Karpas-422 (cell line): Measurements from ENCODE around the gene EXOSC2. TPM values are rescaled to one million over a fixed set of nuclear protein-coding genes. Genes with fewer than 3 reads are reported as not detected.
"Not testable (repeated sequence)": the region's sequence is repeated elsewhere in the genome, so short reads cannot be mapped to it uniquely, and the experiment has no call there.

Source experiments
- DNase-seq: peaks from one replicate; pipeline ENCODE4 v3.0.0-alpha.2; 2015
- H2AFZ ChIP-seq: fragments of 200-600 bp; sonication (generic); 2 replicates; pipeline ENCODE4 v1.6.1; 2014; ENCODE audit warnings: antibody characterized with exemption, low read length, mixed read lengths
- H3K27ac ChIP-seq: fragments of 200-600 bp; sonication (generic); 2 replicates; pipeline ENCODE4 v1.5.1; 2014; ENCODE audit warnings: mild to moderate bottlenecking, low read length, moderate library complexity
- H3K27me3 ChIP-seq: fragments of 200-600 bp; sonication (generic); 2 replicates; pipeline ENCODE4 v1.6.1; 2014; ENCODE audit warnings: low read length, mixed read lengths
- H3K36me3 ChIP-seq: fragments of 200-600 bp; sonication (generic); 2 replicates; pipeline ENCODE4 v1.6.1; 2014; ENCODE audit warnings: low read length, mixed read lengths; ENCODE audit not compliant: insufficient read depth
- H3K4me1 ChIP-seq: fragments of 200-600 bp; sonication (generic); 2 replicates; pipeline ENCODE4 v1.6.1; 2014; ENCODE audit warnings: mild to moderate bottlenecking, low read length, mixed read lengths
- H3K4me2 ChIP-seq: fragments of 200-600 bp; sonication (generic); 2 replicates; pipeline ENCODE4 v1.6.1; 2014; ENCODE audit warnings: low read length, low read depth, mild to moderate bottlenecking; ENCODE audit not compliant: poor library complexity, severe bottlenecking
- H3K4me3 ChIP-seq: fragments of 200-600 bp; sonication (generic); 2 replicates; pipeline ENCODE4 v1.5.1; 2014; ENCODE audit warnings: mild to moderate bottlenecking, antibody characterized with exemption, low read length, mixed read lengths
- H3K79me2 ChIP-seq: fragments of 200-600 bp; sonication (generic); 2 replicates; pipeline ENCODE4 v1.6.1; 2014; ENCODE audit warnings: mild to moderate bottlenecking, low read length, mixed read lengths
- H3K9ac ChIP-seq: fragments of 200-600 bp; sonication (generic); 2 replicates; pipeline ENCODE4 v1.6.0; 2014; ENCODE audit warnings: low read length
- H3K9me2 ChIP-seq: fragments of 200-600 bp; sonication (generic), shearing (Covaris generic); replicated peaks from 2 replicates; pipeline ENCODE4 v1.6.0; 2014; ENCODE audit warnings: mild to moderate bottlenecking, low read length, moderate library complexity; ENCODE audit not compliant: insufficient read depth
- H3K9me3 ChIP-seq: fragments of 300-700, 200-600 bp; sonication (generic); 2 replicates; pipeline ENCODE4 v1.6.1; 2014; ENCODE audit warnings: low read length, mixed read lengths
- H4K20me1 ChIP-seq: fragments of 200-600 bp; sonication (generic); 2 replicates; pipeline ENCODE4 v1.6.1; 2014; ENCODE audit warnings: mild to moderate bottlenecking, antibody characterized with exemption, low read length, low read depth; ENCODE audit not compliant: insufficient read depth
- total RNA-seq: library from RNA; depleted of rRNA; stranded (reverse); fragments of >200 nt; shearing (Covaris generic); gene quantifications from 2 replicates; pipeline ENCODE4 v1.2.3, GENCODE V29; 2014; ENCODE audit warnings: low replicate concordance

The EXOSC2 gene
- total RNA-seq, 1 experiment from 2014 or later: 14.6 TPM

- Histone ChIP-seq H2AFZ (no peak overlapping the region), H3K36me3 (no peaks in the 10 kb centered on the region), H3K4me2 (no peak overlapping the region), H3K79me2 (no peaks in the 10 kb centered on the region), H3K27me3 (0 out of 2 replicates have a peak, but pooled peaks cover 2% of the 10 kb centered on the region), H3K9me2 (no peaks in the 10 kb centered on the region), H3K9me3 (no peaks in the 10 kb centered on the region), H3K9ac (no peak overlapping the region), H3K4me1 (peaks cover 23% of the 10 kb centered on the region), H3K4me3 (no peak overlapping the region), H4K20me1 (no peaks in the 10 kb centered on the region), H3K27ac (no peak overlapping the region)
- DNase-seq: no peak
Observed at GRCh38 chr9:130685104-130685503, 8.5 kb upstream of the EXOSC2 start.

- H3K9me2 ChIP-seq, H3K27ac ChIP-seq, H3K4me2 ChIP-seq, H3K9ac ChIP-seq, H3K79me2 ChIP-seq, H2AFZ ChIP-seq, H4K20me1 ChIP-seq, H3K27me3 ChIP-seq, H3K36me3 ChIP-seq, DNase-seq, H3K4me3 ChIP-seq, H3K9me3 ChIP-seq: not testable (repeated sequence)
- H3K4me1 ChIP-seq: peaks cover 26% of the 10 kb centered on the region
Observed at GRCh38 chr9:130685945-130686344, 7.6 kb upstream of the EXOSC2 start.

GRCh38 chr9:130687615-130688014, 6.0 kb upstream of the EXOSC2 start:
- no peak overlapping the region for H3K9ac ChIP-seq
- no peak overlapping the region for H3K4me3 ChIP-seq
- no peaks in the 10 kb centered on the region for H3K9me2 ChIP-seq
- H3K79me2 ChIP-seq: no peaks in the 10 kb centered on the region
- DNase-seq: no peak
- H3K36me3 ChIP-seq: no peaks in the 10 kb centered on the region
- H3K27ac ChIP-seq: no peak overlapping the region
- H4K20me1 ChIP-seq: no peaks in the 10 kb centered on the region
- 0 out of 2 replicates have a peak, but pooled peaks cover 2% of the 10 kb centered on the region for H3K27me3 ChIP-seq
- H3K4me2 ChIP-seq: no peak overlapping the region
- H3K4me1 ChIP-seq: peaks cover 14% of the 10 kb centered on the region
- no peaks in the 10 kb centered on the region for H3K9me3 ChIP-seq
- no peak overlapping the region for H2AFZ ChIP-seq

- no peaks in the 10 kb centered on the region for H3K9me2 ChIP-seq
- no peaks in the 10 kb centered on the region for H3K36me3 ChIP-seq
- no peak overlapping the region for H3K4me2 ChIP-seq
- DNase-seq: no peak
- H4K20me1 ChIP-seq: no peaks in the 10 kb centered on the region
- H3K9me3 ChIP-seq: no peaks in the 10 kb centered on the region
- no peaks in the 10 kb centered on the region for H3K79me2 ChIP-seq
- H3K27ac ChIP-seq: no peak overlapping the region
- H3K4me3 ChIP-seq: no peak overlapping the region
- H2AFZ ChIP-seq: no peak overlapping the region
- peaks cover 16% of the 10 kb centered on the region for H3K4me1 ChIP-seq
- H3K27me3 ChIP-seq: 0 out of 2 replicates have a peak, but pooled peaks cover 2% of the 10 kb centered on the region
- H3K9ac ChIP-seq: no peak overlapping the region
Observed at GRCh38 chr9:130688072-130688471, 5.5 kb upstream of the EXOSC2 start.

DNA sequence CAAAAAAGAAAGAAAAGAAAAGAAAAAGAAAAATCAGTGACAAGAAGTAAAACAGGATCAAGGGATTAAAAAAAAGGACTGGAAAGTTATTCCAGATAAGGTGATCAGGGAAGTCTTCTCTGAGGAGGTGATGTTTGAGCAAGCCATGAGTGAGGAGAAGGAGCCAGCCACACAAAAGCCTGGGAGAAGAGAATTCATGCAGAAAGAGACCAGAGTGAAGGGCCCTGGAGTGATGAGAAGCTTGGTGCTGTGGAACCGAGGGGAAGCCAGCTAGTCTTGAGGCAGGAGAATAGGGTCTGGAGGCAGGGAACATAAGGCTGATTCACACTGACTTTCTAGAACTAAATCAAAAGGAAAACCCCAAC, 4.0 kb upstream of the EXOSC2 start:
- no peak for DNase-seq
- H3K27ac ChIP-seq: peak overlapping the region; percentile 72
- H3K4me2 ChIP-seq: peak overlapping the region; percentile 96
- H3K9me2 ChIP-seq: no peaks in the 10 kb centered on the region
- H3K4me1 ChIP-seq: peaks cover 20% of the 10 kb centered on the region
- H3K79me2 ChIP-seq: peaks cover 10% of the 10 kb centered on the region
- H3K27me3 ChIP-seq: 0 out of 2 replicates have a peak, but pooled peaks cover 2% of the 10 kb centered on the region
- no peaks in the 10 kb centered on the region for H3K9me3 ChIP-seq
- peaks cover under 1% of the 10 kb centered on the region; the same call in 1 of the 2 replicates for H4K20me1 ChIP-seq
- peak overlapping the region; percentile 82; the same call in 1 of the 2 replicates for H2AFZ ChIP-seq
- peak overlapping the region; percentile 70 for H3K4me3 ChIP-seq
- peak overlapping the region; percentile 75 for H3K9ac ChIP-seq
- H3K36me3 ChIP-seq: no peaks in the 10 kb centered on the region

DNA sequence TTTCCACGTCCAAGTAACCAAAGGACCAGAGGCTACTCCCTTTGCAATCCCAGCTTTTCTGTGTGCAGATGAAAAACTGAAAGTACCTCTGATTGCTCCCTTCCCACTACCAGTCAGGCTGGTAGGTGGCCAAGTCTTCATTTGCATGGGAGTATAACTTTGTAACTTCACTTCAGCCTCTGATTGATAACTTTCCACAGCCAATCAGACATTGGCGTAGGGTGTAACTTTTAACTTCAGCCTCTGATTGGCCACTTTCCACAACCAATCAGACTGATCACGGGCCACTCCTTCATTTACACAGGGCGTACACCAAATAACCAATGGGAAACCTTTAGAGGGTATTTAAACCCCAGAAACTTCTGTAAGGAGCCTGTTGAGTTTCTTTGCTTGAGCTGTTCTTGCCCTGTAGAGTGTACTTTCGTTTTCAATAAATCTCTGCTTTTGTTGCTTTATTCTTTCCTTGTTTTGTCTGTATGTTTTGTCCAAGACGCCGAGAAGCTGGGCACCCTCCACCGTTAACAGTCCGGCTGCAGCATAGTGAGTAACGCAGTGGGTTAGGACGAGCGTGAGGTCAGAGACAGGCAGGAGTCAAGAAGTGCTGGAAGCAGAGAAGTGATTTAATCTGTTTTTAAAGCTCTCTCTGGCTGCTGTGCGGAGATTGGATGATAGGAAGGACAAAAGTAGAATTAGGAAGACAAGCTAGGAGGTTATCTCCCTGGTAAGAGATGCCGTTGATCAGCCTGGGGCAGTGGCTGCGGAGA, 3.5 kb upstream of the EXOSC2 start:
- peak overlapping the region; percentile 96 for H3K4me2 ChIP-seq
- DNase-seq: peak; percentile 97

GRCh38 chr9:130692321-130692720, 1.3 kb upstream of the EXOSC2 start:
- no peak for DNase-seq
- H3K4me2 ChIP-seq: no peak overlapping the region
- H2AFZ ChIP-seq: no peak overlapping the region
- no peaks in the 10 kb centered on the region for H3K27me3 ChIP-seq
- no peak overlapping the region for H3K9ac ChIP-seq
- H3K36me3 ChIP-seq: peaks cover 23% of the 10 kb centered on the region
- H3K4me1 ChIP-seq: peaks cover 30% of the 10 kb centered on the region
- H3K27ac ChIP-seq: no peak overlapping the region
- no peak overlapping the region for H3K4me3 ChIP-seq
- H4K20me1 ChIP-seq: peaks cover 17% of the 10 kb centered on the region
- H3K79me2 ChIP-seq: peaks cover 37% of the 10 kb centered on the region
- H3K9me2 ChIP-seq: no peaks in the 10 kb centered on the region
- H3K9me3 ChIP-seq: no peaks in the 10 kb centered on the region

More for the DNA sequence above, 3.5 kb upstream of the EXOSC2 start:
- Histone ChIP-seq H3K4me3 (peak overlapping the region; percentile 70), H3K9me3 (no peaks in the 10 kb centered on the region), H3K9ac (peak overlapping the region; percentile 75), H3K4me1 (peaks cover 26% of the 10 kb centered on the region), H3K27ac (peak overlapping the region; percentile 72), H3K27me3 (no peaks in the 10 kb centered on the region), H3K9me2 (no peaks in the 10 kb centered on the region), H3K36me3 (peaks cover 2% of the 10 kb centered on the region), H2AFZ (peak overlapping the region; percentile 82; the same call in 1 of the 2 replicates), H4K20me1 (peaks cover 6% of the 10 kb centered on the region), H3K79me2 (peaks cover 15% of the 10 kb centered on the region)

DNA sequence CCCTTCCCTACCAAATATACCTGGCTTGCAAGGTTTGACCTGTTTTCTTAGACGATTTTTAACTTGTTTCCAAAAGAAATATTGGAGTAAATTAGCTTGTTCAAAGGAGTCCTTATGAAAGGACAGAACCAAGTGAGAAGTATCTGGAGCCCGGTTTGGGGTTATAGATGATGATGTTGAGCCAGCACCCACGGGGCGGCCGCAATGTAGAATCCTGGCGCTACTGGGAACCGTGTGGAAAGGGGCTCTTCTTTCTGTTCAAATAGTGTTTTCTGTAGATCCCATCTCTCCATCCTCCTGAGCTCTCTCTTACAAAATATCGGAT, 517 bp upstream of the EXOSC2 start:
- Histone ChIP-seq H3K9me2 (no peaks in the 10 kb centered on the region), H3K4me2 (peak overlapping the region; percentile 87), H2AFZ (peak overlapping the region; percentile 98), H3K4me1 (peaks cover 30% of the 10 kb centered on the region), H3K4me3 (peak overlapping the region; percentile 84), H3K79me2 (peaks cover 41% of the 10 kb centered on the region), H3K9me3 (no peaks in the 10 kb centered on the region), H3K27me3 (no peaks in the 10 kb centered on the region), H3K36me3 (peaks cover 27% of the 10 kb centered on the region), H4K20me1 (peaks cover 18% of the 10 kb centered on the region), H3K27ac (peak overlapping the region; percentile 37), H3K9ac (peak overlapping the region; percentile 66)
- no peak for DNase-seq
